HepG2 (cell line): Measurements from ENCODE around the gene TBL2. TPM values are rescaled to one million over a fixed set of nuclear protein-coding genes. Genes with fewer than 3 reads are reported as not detected.

Source experiments
- ARNT ChIP-seq: fragments of 450-650 bp; IDR thresholded peaks from 2 replicates; pipeline ENCODE4 v1.6.1; 2017
- PHF21A ChIP-seq: sonication (generic); formaldehyde crosslinking; IDR thresholded peaks from 2 replicates; pipeline ENCODE4 v1.5.0; 2020; ENCODE audit warnings: mild to moderate bottlenecking, missing genetic modification reagents
- RBM39 ChIP-seq: fragments of 200-400 bp; formaldehyde crosslinking; IDR thresholded peaks from one replicate; pipeline ENCODE4 v1.6.1; 2018; ENCODE audit warnings: antibody characterized with exemption, mild to moderate bottlenecking, low read depth, low read length; ENCODE audit not compliant: poor library complexity, severe bottlenecking
- YEATS4 ChIP-seq: sonication (generic); formaldehyde crosslinking; IDR thresholded peaks from 2 replicates; pipeline ENCODE4 v1.4.0; 2020; ENCODE audit warnings: missing genetic modification reagents, borderline replicate concordance
- YY1 ChIP-seq: IDR thresholded peaks from 2 replicates; pipeline ENCODE4 v1.6.1; 2011; ENCODE audit warnings: low read length, low read depth, moderate library complexity, mild to moderate bottlenecking; ENCODE audit not compliant: insufficient read depth, insufficient replicate concordance
- ZNF17 ChIP-seq: sonication (generic); formaldehyde crosslinking; IDR thresholded peaks from 2 replicates; pipeline ENCODE4 v1.5.0; 2020; ENCODE audit warnings: mild to moderate bottlenecking, missing genetic modification reagents
- ZNF251 ChIP-seq: sonication (generic); formaldehyde crosslinking; IDR thresholded peaks from 2 replicates; pipeline ENCODE4 v1.9.0; 2021; ENCODE audit warnings: mild to moderate bottlenecking, missing genetic modification reagents
- ZNF253 ChIP-seq: sonication (generic); formaldehyde crosslinking; IDR thresholded peaks from 2 replicates; pipeline ENCODE4 v1.8.0; 2022; ENCODE audit warnings: mild to moderate bottlenecking, missing genetic modification reagents, borderline replicate concordance
- ZNF333 ChIP-seq: sonication (generic); formaldehyde crosslinking; IDR thresholded peaks from 2 replicates; pipeline ENCODE4 v1.4.0; 2020; ENCODE audit warnings: mild to moderate bottlenecking, missing genetic modification reagents, borderline replicate concordance
- ZNF552 ChIP-seq: sonication (generic); formaldehyde crosslinking; IDR thresholded peaks from 2 replicates; pipeline ENCODE4 v1.9.0; 2022; ENCODE audit warnings: missing genetic modification reagents, mild to moderate bottlenecking, borderline replicate concordance
- ZNF614 ChIP-seq: IDR thresholded peaks from 2 replicates; pipeline ENCODE4 v1.6.1; 2018; ENCODE audit warnings: missing biosample characterization, missing genetic modification reagents, inconsistent platforms, borderline replicate concordance
- polyA plus RNA-seq, 8 experiments: library from polyadenylated mRNA; depleted of rRNA in 3 of 8; stranded (reverse) in 7 of 8; unstranded in 1 of 8; fragments of >200 nt; fragmentation: Illumina TruSeq in 4 of 8; extraction: Trizol in 4 of 8; gene quantifications; 2 replicates each; pipeline versions ENCODE4 v1.2.1 to v1.2.3, GENCODE V29; 2011 to 2016; ENCODE audit warnings: low read depth in 4 of 8, missing spikeins in 1 of 8, mixed read lengths in 1 of 8; ENCODE audit not compliant: insufficient read depth in 1 of 8
- total RNA-seq, 5 experiments: library from RNA; depleted of rRNA; stranded (reverse); fragments of >200 nt; fragmentation: Illumina TruSeq; extraction: Trizol; gene quantifications; 2 replicates each; pipeline ENCODE4 v1.2.3, GENCODE V29; 2016; ENCODE audit warnings: low read depth in 1 of 5
- TF ChIP-seq, protein P1 (sequence below): sonication (generic); formaldehyde crosslinking; IDR thresholded peaks from 2 replicates; pipeline ENCODE4 v1.5.0; 2020; ENCODE audit warnings: missing genetic modification reagents
- TF ChIP-seq, protein P2 (sequence below), 2 experiments: sonication (generic) in 1 of 2; formaldehyde crosslinking in 1 of 2; IDR thresholded peaks; 2 replicates each; pipeline versions ENCODE4 v1.5.1 to v1.6.1; 2011 to 2020; ENCODE audit warnings: borderline replicate concordance in 1 of 2, low read depth in 1 of 2, low read length in 1 of 2, mild to moderate bottlenecking in 1 of 2, missing genetic modification reagents in 1 of 2, moderate library complexity in 1 of 2
- TF ChIP-seq, protein P3 (sequence below), 2 experiments: sonication (generic) in 1 of 2; formaldehyde crosslinking in 1 of 2; IDR thresholded peaks; 2 replicates each; pipeline versions ENCODE4 v1.4.0 to v1.6.1; 2016 to 2020; ENCODE audit warnings: borderline replicate concordance in 1 of 2, low read depth in 1 of 2, mild to moderate bottlenecking in 1 of 2, missing genetic modification reagents in 1 of 2
- TF ChIP-seq, protein P4 (sequence below): sonication (generic); formaldehyde crosslinking; IDR thresholded peaks from 2 replicates; pipeline ENCODE4 v1.4.0; 2020; ENCODE audit warnings: mild to moderate bottlenecking, low read depth, missing genetic modification reagents
- TF ChIP-seq, protein P5 (sequence below): sonication (generic); formaldehyde crosslinking; IDR thresholded peaks from 2 replicates; pipeline ENCODE4 v1.4.0; 2020; ENCODE audit warnings: missing genetic modification reagents, borderline replicate concordance

Gene TBL2
- total and polyA plus RNA-seq, 2 of the 13 experiments (the other 11 are each of a cell fraction or from before 2014, with no cell fraction given) = 43.4 to 47.2 TPM

DNA sequence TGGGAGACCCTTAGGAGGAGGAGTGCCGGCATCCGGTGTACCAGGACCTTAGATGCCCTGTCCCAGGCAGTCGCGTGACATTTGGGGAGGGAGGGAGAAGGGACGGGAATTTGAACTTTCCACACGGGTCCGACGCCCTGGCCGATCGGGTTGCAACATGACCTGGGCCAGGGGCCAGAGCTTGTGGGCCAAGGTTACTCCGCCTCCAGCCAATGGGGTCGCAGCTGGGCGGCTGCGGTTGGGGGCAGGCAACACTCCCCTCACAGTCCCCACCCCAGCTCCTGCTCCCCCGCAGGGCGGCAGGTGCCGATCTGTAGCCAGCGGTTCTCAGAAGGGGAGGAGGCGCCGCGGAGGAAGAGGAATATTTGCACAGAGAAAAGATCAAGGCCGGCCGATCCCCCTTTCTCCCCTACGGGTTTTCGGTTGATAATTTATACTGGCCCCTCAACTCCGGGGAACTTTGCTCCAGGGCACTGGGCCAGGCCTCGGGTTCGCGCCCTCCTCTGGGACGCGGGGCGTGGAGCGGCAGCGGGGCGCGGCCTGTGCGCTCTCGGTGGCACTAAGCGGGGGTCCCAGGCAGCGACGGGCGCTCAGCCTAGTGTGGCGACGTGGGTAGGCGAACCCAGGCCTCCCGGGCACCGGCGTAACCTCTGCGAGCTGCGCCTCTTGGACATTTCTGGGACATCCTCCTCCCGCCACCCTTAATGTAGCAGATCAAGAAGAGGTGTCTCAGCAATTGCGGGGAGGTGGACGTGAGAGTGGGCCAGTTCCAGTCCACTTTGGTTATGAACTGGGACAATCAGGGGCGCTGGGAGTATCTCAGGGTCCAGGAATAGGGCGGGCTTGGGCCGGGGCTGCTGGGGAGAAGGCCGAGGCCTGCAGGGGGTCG lies 44.8 kb upstream of the TBL2 start (continued):
- TF ChIP-seq, protein P1, sequence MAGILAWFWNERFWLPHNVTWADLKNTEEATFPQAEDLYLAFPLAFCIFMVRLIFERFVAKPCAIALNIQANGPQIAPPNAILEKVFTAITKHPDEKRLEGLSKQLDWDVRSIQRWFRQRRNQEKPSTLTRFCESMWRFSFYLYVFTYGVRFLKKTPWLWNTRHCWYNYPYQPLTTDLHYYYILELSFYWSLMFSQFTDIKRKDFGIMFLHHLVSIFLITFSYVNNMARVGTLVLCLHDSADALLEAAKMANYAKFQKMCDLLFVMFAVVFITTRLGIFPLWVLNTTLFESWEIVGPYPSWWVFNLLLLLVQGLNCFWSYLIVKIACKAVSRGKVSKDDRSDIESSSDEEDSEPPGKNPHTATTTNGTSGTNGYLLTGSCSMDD (CRISPR knock-in tag) = no peak
- no peak for TF ChIP-seq ZNF251 (CRISPR knock-in tag)
- TF ChIP-seq ZNF552 (CRISPR knock-in tag) = peak; percentile 70; the same call in 1 of the 2 replicates
- TF ChIP-seq ZNF614 (CRISPR knock-in tag) = 0 out of 2 replicates have a peak, but pooled peaks have one; percentile 46
- TF ChIP-seq ZNF17 (CRISPR knock-in tag) = peak; percentile 87; the same call in 1 of the 2 replicates
- TF ChIP-seq ZNF333 (CRISPR knock-in tag) = no peak; the same call in 1 of the 2 replicates
- peak; percentile 39 for TF ChIP-seq YY1
- peak; percentile 96 for TF ChIP-seq RBM39
- no peak for TF ChIP-seq ZNF253 (CRISPR knock-in tag)
- TF ChIP-seq, protein P2, sequence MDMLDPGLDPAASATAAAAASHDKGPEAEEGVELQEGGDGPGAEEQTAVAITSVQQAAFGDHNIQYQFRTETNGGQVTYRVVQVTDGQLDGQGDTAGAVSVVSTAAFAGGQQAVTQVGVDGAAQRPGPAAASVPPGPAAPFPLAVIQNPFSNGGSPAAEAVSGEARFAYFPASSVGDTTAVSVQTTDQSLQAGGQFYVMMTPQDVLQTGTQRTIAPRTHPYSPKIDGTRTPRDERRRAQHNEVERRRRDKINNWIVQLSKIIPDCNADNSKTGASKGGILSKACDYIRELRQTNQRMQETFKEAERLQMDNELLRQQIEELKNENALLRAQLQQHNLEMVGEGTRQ (IDR thresholded peaks at IDR 0.05; ENCODE audit: low read depth, low read length) = no peak
- TF ChIP-seq, protein P2 (CRISPR knock-in tag; IDR thresholded peaks at IDR 0.05; ENCODE audit: borderline replicate concordance) = peak; percentile 65
- peak; percentile 98 for TF ChIP-seq PHF21A
- TF ChIP-seq, protein P3, sequence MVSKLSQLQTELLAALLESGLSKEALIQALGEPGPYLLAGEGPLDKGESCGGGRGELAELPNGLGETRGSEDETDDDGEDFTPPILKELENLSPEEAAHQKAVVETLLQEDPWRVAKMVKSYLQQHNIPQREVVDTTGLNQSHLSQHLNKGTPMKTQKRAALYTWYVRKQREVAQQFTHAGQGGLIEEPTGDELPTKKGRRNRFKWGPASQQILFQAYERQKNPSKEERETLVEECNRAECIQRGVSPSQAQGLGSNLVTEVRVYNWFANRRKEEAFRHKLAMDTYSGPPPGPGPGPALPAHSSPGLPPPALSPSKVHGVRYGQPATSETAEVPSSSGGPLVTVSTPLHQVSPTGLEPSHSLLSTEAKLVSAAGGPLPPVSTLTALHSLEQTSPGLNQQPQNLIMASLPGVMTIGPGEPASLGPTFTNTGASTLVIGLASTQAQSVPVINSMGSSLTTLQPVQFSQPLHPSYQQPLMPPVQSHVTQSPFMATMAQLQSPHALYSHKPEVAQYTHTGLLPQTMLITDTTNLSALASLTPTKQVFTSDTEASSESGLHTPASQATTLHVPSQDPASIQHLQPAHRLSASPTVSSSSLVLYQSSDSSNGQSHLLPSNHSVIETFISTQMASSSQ (IDR thresholded peaks at IDR 0.05; ENCODE audit: low read depth) = 0 out of 2 replicates have a peak, but pooled peaks have one; percentile 16
- TF ChIP-seq, protein P3 (CRISPR knock-in tag; IDR thresholded peaks at IDR 0.05; ENCODE audit: borderline replicate concordance) = peak; percentile 90; the same call in 1 of the 2 replicates
- TF ChIP-seq, protein P4, sequence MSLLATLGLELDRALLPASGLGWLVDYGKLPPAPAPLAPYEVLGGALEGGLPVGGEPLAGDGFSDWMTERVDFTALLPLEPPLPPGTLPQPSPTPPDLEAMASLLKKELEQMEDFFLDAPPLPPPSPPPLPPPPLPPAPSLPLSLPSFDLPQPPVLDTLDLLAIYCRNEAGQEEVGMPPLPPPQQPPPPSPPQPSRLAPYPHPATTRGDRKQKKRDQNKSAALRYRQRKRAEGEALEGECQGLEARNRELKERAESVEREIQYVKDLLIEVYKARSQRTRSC (CRISPR knock-in tag) = no peak; the same call in 1 of the 2 replicates
- TF ChIP-seq YEATS4 (CRISPR knock-in tag) = peak; percentile 68; the same call in 1 of the 2 replicates
- TF ChIP-seq, protein P5, sequence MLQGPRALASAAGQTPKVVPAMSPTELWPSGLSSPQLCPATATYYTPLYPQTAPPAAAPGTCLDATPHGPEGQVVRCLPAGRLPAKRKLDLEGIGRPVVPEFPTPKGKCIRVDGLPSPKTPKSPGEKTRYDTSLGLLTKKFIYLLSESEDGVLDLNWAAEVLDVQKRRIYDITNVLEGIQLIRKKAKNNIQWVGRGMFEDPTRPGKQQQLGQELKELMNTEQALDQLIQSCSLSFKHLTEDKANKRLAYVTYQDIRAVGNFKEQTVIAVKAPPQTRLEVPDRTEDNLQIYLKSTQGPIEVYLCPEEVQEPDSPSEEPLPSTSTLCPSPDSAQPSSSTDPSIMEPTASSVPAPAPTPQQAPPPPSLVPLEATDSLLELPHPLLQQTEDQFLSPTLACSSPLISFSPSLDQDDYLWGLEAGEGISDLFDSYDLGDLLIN (CRISPR knock-in tag) = peak; percentile 85; the same call in 1 of the 2 replicates
- no peak for TF ChIP-seq ARNT
